ENCODE results near the gene CLK4.

CLK4 gene

DNA sequence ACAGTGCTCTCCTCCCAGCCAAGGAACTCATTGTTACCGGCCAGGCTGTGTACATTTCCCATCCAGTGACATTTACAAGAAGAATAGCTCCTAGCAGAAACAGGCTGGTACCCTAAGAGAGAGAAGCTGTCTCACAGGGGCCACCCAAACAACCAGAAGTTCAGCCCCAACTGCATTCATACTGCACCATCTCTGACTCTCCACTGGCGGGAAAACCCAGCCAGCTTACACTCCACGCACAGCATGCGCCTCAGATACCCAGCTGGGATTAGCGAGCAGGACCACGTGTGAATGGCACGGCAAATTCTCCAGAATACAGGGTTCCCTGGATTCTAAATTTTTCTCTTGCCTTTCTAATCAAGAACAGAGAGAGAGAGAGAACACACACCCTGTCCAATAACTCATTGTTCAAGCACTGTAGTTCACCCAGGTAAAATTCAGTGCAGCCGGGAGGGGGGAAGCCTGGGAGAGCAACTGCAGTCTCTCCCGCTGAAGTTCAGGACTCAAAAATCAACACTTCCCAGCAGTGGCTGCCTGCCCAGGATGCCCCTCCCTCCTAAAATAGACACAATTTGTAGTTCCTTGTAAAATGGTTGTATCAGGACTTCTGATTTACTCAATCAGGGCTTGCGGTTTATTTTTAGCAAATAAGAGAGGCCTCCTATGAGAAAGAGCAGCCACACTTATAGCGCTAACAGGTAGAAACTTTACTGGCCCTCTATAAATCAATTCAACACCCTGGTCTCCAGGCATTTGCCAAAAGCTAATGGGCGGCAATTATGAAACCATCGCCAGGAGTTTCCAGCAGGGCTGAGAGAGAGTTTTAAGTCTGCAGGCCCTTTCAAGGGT lies 38.9 kb downstream of the CLK4 start:
- no peak for DNase-seq (ENCODE audit: low read depth, low spot score)

DNA sequence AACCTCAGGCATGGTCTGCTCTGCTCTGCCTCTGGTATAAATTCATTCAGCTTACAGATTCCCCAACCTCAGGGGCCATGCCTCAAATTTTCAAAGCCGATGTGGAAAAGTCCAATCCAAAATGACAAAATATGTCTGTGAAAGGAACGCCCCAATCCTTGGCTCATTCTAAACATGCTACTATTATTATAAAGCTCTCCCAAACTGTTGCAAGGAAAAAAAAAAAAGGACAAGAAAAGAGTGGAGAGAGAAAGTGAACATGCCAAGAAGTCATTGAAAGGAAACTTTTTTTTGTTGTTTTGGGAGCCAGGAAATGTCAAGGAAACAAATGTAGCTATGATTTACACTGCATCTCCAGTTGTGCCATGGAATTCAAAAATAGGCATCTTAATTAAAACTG lies 40.5 kb downstream of the CLK4 start:
- no peak for DNase-seq (ENCODE audit: low read depth, low spot score)

DNA sequence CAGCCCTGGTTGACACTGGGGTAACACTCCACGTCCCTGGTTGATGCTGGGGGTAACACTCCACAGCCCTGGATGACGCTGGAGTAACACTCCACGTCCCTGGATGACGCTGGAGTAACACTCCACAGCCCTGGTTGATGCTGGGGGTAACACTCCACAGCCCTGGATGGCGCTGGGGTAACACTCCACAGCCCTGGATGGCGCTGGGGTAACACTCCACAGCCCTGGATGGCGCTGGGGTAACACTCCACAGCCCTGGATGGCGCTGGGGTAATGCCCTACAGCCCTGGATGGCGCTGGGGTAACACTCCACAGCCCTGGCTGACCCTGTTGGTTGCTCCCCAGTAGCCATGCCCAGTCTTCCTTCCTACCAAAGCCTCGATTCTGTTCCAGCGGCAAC lies 41.4 kb downstream of the CLK4 start:
- peak; percentile 44 for DNase-seq (ENCODE audit: low read depth, low spot score)

DNA sequence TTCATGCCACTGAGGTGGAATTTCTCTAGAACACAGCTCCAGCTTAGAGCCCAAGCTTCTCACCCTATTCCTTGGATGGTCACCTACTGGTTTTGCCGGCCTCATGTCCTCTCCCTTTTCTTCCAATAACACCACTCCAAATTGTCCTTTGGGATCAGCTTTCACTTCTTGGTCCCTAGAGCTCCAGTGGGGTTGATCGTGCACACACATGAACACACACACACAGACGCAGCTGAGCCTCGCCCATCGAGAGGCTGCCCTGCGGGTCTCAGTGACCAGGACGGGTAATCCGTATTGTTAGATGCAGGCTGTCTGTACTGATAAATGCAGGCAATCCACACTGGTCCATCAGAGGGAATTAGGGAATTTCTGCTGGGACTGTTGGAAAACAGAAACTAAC lies 43.6 kb downstream of the CLK4 start:
- no peak for DNase-seq (ENCODE audit: low read depth, low spot score)

DNA sequence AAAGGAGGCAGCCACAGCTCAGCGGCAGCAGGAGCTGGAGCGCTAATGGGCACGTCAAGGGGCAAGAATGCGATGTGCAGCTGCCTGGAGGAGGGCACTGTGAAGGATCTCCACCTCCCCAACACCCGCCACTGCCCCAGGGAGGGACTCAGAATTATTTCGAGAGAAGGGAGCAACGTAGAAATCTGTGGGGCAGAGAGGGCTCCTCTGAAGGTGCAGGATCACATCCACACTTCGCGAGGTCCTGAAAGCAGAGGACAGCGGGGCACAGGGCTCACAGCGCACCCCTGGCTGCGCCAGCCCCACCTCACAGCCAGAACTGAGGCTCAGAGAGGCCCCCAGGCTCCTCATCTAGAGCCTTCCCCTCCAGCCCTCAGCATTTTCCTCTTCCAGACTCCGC lies 44.6 kb downstream of the CLK4 start:
- DNase-seq (ENCODE audit: low read depth, low spot score) = no peak

DNA sequence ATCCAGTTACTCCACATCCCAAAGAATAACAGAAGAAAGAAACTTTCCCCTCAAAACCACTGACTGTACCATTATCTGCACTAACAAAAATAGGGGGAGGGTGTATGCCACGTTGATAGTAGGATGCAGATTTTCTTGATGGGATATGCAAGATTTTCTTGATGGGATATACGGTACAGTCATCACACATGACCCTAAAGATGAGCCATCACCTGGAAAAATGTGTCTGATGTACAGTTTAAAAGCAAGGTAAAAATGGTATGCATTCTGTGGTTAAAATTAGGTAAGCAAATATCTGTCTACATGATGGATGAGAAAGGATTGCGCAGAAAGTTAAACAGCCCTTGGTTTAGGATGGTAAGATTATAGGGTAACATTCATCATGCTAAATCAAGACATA lies 45.2 kb downstream of the CLK4 start:
- DNase-seq (ENCODE audit: low read depth, low spot score) = no peak

DNA sequence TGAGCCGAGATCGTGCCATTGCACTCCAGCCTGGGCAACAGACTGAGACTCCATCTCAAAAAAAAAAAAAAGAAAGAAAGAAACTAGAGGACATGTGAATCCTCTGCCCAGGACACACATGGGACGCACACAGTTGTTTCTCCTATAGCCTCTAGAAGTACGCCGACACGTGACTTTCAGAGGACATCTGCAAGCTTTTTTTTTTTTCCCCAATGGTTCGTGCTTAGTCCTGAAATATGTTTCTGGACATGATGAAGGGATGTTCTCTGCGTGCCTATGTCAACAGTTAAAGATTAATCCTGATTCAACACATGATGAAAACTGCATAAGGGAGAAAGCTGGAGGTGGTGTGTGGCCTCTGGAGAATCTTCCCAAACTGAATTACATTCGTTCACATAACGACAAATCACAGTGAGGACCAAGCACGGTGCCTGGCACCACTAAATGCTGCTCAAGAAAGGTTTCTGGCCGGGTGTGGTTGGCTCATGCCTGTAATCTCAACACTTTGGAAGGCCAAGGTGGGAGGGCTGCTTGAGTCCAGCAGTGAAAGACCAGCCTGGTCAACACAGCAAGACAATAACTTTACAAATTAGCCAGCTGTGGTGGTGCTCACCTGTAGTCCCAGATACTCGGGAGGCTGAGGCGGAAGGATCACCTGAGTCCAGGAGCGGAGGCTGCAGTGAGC lies 46.4 kb downstream of the CLK4 start:
- DNase-seq (ENCODE audit: low read depth, low spot score) = no peak

DNA sequence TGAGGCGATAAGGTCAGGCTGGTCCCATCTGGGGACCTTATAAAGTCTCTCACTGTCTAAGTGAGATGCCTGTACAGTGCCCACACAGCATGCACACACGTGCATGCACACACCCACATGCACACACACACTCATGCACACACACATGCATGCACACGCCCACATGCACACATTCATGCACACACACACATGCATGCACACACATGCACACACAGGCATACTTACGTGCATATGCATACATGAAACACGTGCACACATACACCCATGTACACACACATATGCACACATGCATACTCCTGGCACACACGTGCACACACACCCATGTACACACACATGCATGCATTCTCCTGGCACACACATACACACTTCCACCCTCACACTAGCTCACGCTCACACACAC lies 48.9 kb downstream of the CLK4 start:
- DNase-seq (ENCODE audit: low read depth, low spot score) = no peak

DNA sequence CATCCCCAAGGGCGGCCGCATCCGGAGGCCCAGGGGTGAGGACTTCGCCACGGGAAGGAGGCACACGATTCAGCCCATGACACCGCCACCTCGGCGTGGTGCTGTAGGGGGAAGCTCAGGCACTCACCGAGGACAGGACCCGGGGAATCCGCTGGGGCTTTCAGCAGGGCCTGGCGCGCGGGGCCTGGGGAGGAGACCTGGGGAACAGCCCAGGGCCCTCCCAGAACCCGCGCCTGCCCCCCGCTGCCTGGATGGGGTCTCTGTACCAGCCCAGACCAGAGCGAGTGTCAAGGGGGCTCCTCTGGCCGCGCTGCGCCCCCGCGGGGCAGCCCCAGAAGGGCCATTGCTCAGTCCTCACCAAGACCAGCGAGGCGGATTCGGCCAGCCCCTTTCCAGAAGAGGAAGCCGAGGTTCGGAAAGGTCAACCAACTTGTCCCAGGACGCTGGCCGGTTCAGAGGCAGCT lies 49.4 kb downstream of the CLK4 start:
- DNase-seq (ENCODE audit: low read depth, low spot score) = no peak

DNA sequence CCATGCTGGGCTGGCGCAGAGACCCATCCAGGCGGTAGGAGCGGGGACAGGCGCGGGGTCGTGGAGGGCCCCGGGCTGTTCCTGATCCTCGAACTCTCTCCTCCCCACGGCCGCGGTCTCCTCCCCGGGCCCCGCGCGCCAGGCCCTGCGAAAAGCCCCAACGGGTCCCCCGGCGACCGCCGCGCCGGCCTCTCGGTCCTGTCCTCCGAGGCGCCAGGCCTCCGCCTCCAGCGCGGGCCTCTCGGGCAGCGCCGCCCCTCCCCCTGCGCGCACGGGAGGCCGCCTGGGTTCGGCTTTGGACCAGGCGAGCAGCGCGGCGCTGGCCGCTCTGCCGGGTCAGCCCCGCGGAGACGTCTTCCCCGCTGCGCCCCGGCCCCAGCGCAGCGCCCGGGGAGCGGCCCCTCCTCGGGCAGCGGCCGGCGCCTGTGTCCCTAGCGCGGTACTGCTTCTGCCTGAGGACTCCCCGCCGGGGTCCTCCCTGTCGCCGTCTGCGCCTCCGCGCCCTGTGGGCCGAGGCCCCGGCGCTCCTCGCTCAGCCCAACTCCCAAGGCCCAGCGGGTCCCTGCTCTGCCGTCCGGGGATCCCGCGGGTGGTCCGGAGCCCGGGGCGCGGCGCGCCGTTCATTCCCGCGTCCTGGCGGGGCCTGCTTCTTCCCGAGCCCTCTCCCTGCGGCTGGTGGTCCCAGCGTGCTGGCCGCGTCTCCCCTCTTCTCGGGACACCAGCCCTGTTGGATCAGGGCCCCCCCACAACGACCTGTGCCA lies 50.1 kb downstream of the CLK4 start:
- DNase-seq (ENCODE audit: low read depth, low spot score) = no peak

DNA sequence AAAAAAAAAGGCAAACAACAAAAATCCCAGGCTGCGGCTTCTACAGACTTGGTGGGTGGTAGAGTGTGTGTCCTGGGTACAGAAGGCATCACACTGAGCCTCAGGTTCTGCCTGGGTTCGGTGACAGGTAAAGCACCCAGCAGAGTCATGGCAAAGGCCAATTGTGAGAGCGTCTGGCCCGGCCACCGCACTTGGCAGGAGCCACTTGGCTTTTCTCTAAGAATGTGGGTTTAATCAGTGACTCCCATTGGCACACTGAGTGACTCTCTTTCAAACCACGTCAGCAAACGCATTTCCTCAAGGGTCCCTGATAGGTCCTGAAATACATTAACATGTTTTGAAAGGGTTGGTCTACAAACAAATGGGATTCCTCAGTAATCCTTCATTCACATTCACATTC lies 53.6 kb downstream of the CLK4 start:
- no peak for DNase-seq (ENCODE audit: low read depth, low spot score)

DNA sequence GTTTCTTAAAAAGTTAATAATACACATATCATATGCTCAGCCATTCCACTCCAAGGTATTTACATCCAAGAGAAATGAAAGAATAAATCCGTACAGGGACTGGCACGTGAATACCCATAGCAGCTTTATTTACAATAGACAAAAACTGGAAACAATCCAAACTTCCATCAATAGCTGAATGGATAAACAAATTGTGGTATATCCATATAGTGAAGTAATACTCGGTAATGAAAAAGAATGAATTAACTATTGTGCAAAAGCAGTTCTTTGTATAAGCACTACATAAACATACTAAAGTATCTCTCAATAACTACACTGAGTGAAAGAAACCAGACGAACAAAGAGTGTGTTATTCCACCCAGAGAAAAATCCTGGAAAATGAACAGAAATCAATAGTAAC lies 54.2 kb downstream of the CLK4 start:
- DNase-seq (ENCODE audit: low read depth, low spot score) = no peak

DNA sequence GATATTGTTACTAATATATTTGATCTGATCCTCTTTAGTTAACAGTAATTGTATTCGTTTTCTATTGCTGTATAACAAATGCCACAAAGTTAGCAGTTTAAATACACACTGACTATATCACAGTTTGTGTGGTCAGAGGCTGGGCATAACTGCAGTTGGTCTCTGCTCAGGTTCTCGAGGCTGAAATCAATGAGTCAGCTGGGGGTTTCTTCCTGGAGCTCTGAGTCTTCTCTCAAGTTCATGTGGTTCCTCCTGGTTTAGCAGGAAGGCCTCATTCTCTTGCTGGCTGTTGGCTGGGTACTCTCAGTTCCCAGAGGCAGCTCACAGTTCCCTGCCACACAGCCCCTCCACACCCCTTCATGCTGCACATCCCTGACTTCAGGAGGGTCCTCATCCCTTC lies 57.4 kb downstream of the CLK4 start:
- no peak for DNase-seq (ENCODE audit: low read depth, low spot score)

DNA sequence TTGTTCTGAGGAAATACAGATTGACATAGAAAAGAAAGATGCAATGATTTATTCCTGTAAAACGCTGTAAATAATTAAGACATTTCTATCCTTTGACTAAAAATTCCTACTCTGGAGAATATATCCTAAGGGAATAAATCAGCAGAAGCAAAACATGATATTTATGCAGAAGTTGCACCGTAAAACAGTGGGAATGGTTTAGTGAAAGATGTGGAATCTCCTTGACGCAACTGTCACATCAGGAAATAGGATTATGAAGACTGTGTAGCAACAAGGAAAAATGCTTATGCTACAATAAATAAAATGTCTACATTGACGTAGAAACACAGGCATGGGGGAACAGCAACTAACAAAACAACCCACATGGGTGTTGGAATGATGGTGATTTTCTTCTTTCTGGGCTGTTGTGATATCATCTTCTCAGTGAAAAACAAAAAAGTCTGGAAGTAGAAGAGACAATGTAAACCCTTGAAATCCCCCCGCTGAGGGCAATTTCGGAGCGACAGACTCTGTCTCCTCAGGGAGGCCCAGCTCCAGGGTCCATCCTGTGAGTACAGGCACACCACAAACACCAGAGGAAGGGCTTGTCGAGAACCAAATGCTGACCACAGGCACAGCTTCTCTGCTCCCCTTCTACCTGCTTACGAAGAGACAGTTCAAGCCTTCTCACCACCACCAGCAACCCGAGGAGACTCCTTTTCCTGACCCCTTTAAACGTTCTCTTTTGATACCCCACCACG lies 61.9 kb downstream of the CLK4 start:
- DNase-seq (ENCODE audit: low read depth, low spot score) = no peak

DNA sequence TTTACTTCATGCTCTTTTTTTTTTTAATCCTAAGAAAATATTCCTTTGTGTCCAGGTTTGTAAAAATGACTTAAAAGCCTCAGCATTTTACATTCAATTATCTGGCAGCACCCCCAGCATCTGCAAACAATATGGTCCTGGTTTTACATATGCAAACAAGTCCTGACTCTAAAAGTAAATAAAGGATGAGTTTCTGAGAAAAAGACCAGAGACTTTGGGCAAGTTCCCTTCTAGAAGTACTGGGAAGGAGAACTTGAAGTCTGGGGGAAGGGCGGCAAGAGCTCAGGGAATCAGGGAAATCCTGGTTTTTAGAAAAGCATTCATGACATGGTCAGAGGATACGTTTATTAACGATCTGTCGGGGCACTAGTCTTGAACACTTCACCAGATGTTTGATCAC lies 62.5 kb downstream of the CLK4 start:
- DNase-seq (ENCODE audit: low read depth, low spot score) = no peak

DNA sequence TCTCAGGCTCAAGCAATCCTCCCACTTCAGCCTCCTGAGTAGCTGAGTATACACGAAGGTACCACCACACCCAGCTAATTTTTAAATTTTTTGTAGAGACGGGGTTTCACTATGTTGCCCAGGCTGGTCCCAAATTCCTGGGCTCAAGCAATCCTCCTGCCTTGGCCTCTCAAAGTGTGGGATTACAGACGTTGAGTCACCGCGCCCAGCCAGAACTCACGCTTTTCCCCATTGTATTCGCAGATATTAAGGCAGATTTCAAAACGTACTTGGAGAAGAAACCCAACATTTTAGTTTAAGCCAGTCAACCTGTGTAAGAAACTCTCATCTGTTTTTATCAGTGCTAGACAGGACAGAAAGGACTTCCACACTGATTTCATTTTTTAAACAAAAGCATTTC lies 63.2 kb downstream of the CLK4 start:
- no peak for DNase-seq (ENCODE audit: low read depth, low spot score)

DNA sequence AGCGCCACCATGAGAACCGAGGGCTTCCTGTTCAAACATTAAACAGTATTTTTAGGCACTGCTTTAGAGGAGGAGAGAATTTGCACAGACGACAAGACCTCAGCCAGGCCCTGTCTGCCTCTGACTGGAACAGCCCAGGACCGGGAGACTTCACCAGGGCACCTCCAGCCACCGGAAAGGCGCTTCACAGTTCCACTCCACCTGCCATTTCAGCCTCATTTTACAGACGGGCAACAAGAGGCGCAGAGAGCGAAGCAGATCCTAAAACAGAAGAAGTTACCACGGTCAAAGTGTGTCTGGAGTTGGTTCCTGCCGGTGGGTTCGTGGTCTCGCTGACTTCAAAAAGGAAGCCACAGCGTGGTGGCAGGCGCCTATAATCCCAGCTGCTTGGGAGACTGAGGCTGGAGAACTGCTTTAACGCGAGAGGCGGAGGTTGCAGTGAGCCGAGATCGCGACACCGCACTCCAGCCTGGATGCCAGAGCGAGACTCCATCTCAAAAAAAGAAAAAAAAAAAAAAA lies 65.0 kb downstream of the CLK4 start:
- DNase-seq (ENCODE audit: low read depth, low spot score) = no peak

DNA sequence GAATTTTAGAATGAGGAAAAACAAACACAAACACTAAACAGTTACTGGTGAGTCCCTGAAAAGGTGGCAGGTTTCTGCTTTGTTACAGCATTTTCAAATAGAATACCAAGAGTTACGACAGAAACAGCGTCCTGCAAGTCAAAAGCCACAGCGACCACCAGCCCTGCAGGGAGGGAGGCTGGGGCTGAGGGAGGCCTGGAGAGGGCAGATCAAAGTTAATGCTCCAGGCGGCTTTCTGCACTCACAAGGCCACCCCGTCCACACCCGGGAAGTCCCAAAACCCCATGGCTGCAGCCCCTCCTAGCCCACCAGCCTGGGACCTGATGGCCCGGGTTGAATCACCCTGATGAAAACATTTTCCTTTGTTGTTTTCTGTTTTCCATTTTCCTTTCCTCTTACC lies 65.9 kb downstream of the CLK4 start:
- DNase-seq (ENCODE audit: low read depth, low spot score) = no peak

DNA sequence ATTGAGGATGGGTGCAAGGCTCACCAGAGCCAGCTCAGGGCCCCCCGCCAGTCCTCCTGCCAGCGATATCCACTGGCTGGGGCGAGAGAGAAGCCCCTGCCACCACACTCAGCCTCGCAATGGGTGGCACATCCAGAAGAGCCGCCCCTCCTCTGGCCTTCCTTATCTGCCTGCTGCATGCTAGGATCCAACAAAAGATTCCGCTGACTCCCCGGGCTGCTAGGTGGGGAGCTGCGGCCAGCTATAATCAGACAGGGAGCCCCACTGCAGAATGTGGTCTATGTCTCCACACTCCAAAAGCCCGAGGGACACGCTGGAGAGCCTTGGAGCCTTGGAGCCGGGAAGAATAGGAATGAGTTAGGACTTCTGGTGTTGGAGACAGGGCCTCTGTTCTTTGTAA lies 69.4 kb downstream of the CLK4 start:
- no peak for DNase-seq (ENCODE audit: low read depth, low spot score)

DNA sequence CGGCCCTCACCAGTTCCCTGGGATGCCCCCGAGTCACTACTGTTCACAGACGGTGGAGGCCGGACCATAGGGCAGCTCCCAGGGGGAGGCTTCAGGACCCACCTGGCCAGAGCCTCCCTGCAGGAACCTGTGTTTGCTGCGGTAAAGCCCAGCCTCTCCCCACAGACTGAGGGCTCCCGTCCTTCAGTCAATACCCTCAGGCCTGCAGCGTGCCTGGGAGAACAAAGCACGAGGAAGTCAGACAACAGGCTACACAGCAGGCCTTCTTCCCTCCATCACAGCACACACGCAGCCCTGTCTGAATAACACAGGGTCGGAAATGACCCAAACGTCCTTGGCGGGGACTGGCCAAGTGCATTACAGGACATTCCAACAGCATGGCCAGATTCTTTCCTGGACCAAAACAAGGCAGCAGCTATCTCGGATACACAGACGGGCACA lies 71.1 kb downstream of the CLK4 start:
- DNase-seq (ENCODE audit: low read depth, low spot score) = no peak

DNA sequence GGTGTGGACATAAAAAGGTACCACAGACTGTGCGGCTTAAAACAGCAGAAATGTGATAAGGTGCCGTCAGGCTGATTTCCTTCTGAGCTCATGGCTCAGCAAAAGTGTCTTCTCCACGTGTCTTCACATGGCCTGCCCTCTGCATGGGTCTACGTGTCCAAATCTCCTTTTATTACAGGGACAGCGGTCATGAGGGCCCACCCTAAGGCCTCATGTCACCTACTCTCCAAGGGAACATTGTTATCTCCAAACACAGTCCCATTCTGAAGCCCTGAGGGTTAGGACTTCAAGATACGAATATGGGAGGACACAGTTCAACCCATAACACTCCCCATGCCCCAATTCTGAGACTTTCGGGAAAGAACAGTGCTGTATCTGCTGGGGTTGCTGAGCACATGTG lies 71.8 kb downstream of the CLK4 start:
- DNase-seq (ENCODE audit: low read depth, low spot score) = no peak

DNA sequence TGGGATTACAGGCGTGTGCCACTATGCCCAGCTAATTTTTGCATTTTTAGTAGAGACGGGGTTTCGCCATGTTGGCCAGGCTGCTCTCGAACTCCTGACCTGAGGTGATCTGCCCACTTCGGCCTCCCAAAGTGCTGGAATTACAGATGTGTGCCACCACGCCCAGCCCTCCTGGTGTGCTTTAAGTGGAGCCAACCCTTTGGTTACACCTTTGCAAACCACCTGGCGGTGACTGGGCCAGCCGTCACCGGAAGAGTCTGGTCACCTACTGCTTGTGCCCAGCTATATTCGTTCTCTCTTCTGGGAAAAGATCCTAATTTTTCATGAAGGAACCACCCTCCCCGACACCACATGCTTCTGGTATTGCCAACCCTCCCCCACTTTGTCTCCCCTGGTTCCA lies 72.5 kb downstream of the CLK4 start:
- DNase-seq (ENCODE audit: low read depth, low spot score) = no peak

Data from activated CD4-positive, CD25-positive, alpha-beta regulatory T cell treated with anti-CD3 and anti-CD28 coated beads, Interleukin-2, amount 50 U/mL, for 16 hours (primary cell).